ENCODE data around the gene REEP3. TPM values are rescaled to one million over a fixed set of nuclear protein-coding genes. Genes with fewer than 3 reads are reported as not detected.

REEP3 gene
- total RNA-seq, 2 experiments from 2014 or later = 16.7 to 19.4 TPM

GRCh38 chr10:63543576-63543962 is 22.4 kb downstream of the REEP3 start:
- ATAC-seq (ENCODE audit: low read depth) = no peak
- POLR2A ChIA-PET = no interaction called here
- H3K4me3 Mint-ChIP-seq = no peak overlapping the region
- no peak for DNase-seq
- H3K27ac Mint-ChIP-seq = no peak overlapping the region
- H3K4me1 Mint-ChIP-seq = peaks cover 8% of the 10 kb centered on the region
- H3K9me3 Mint-ChIP-seq = no peaks in the 10 kb centered on the region
- H3K27me3 Mint-ChIP-seq = no peaks in the 10 kb centered on the region
- peaks cover 15% of the 10 kb centered on the region for H3K36me3 Mint-ChIP-seq

GRCh38 chr10:63544418-63544817 is 23.2 kb downstream of the REEP3 start:
- DNase-seq (no peak), ATAC-seq (ENCODE audit: low read depth) (no peak)
- POLR2A ChIA-PET = no interaction called here
- Mint-ChIP-seq H3K27me3 (no peaks in the 10 kb centered on the region), H3K27ac (no peak overlapping the region), H3K36me3 (peaks cover 17% of the 10 kb centered on the region), H3K4me1 (peaks cover 8% of the 10 kb centered on the region), H3K9me3 (no peaks in the 10 kb centered on the region), H3K4me3 (no peak overlapping the region)

GRCh38 chr10:63547628-63548360 is 26.6 kb downstream of the REEP3 start:
- Mint-ChIP-seq H3K27me3 (no peaks in the 10 kb centered on the region), H3K4me3 (no peak overlapping the region), H3K9me3 (no peaks in the 10 kb centered on the region), H3K27ac (no peak overlapping the region), H3K4me1 (peaks cover 11% of the 10 kb centered on the region), H3K36me3 (peaks cover 17% of the 10 kb centered on the region)
- ATAC-seq (ENCODE audit: low read depth) (no peak), DNase-seq (no peak)
- POLR2A ChIA-PET = interaction anchor here (0.6 kb wide), 1 partner anchor 353 kb away, joined by 4 read pairs; no protein-coding TSS in a partner anchor

GRCh38 chr10:63548860-63549259 is 27.7 kb downstream of the REEP3 start:
- Mint-ChIP-seq H3K4me3 (no peak overlapping the region), H3K27ac (no peak overlapping the region), H3K36me3 (peaks cover 17% of the 10 kb centered on the region), H3K9me3 (no peaks in the 10 kb centered on the region), H3K4me1 (peaks cover 11% of the 10 kb centered on the region), H3K27me3 (no peaks in the 10 kb centered on the region)
- no peak for ATAC-seq (ENCODE audit: low read depth)
- POLR2A ChIA-PET = no interaction called here
- DNase-seq = no peak

- POLR2A ChIA-PET = no interaction called here
- no peak overlapping the region for H3K4me3 Mint-ChIP-seq
- H3K4me1 Mint-ChIP-seq = peaks cover 17% of the 10 kb centered on the region
- ATAC-seq (ENCODE audit: low read depth) = no peak
- H3K36me3 Mint-ChIP-seq = peaks cover 17% of the 10 kb centered on the region
- DNase-seq = no peak
- no peak overlapping the region for H3K27ac Mint-ChIP-seq
- H3K9me3 Mint-ChIP-seq = no peaks in the 10 kb centered on the region
- no peaks in the 10 kb centered on the region for H3K27me3 Mint-ChIP-seq
Measured at GRCh38 chr10:63549810-63550209, 28.6 kb downstream of the REEP3 start.

GRCh38 chr10:63553031-63553430 is 31.8 kb downstream of the REEP3 start:
- H3K9me3 Mint-ChIP-seq = no peaks in the 10 kb centered on the region

GRCh38 chr10:63553473-63553872 is 32.3 kb downstream of the REEP3 start:
- Mint-ChIP-seq H3K27ac (no peak overlapping the region), H3K27me3 (no peaks in the 10 kb centered on the region), H3K9me3 (no peaks in the 10 kb centered on the region), H3K4me1 (peaks cover 23% of the 10 kb centered on the region), H3K4me3 (no peak overlapping the region), H3K36me3 (peaks cover 2% of the 10 kb centered on the region)
- ATAC-seq (ENCODE audit: low read depth) (no peak), DNase-seq (no peak)
- POLR2A ChIA-PET = interaction anchor here (0.7 kb wide), 1 partner anchor 286 kb away, joined by 3 read pairs; no protein-coding TSS in a partner anchor

More at GRCh38 chr10:63553031-63553430, 31.8 kb downstream of the REEP3 start:
- Mint-ChIP-seq H3K4me3 (no peak overlapping the region), H3K27ac (no peak overlapping the region), H3K36me3 (peaks cover 2% of the 10 kb centered on the region), H3K27me3 (no peaks in the 10 kb centered on the region), H3K4me1 (peaks cover 23% of the 10 kb centered on the region)
- no peak for ATAC-seq (ENCODE audit: low read depth)
- DNase-seq = no peak
- POLR2A ChIA-PET = no interaction called here

- POLR2A ChIA-PET = no interaction called here
- Mint-ChIP-seq H3K4me3 (peak overlapping the region; percentile 58), H3K9me3 (no peaks in the 10 kb centered on the region), H3K4me1 (peaks cover 23% of the 10 kb centered on the region), H3K27me3 (no peaks in the 10 kb centered on the region), H3K27ac (peak overlapping the region; percentile 72), H3K36me3 (peaks cover 2% of the 10 kb centered on the region)
- ATAC-seq (ENCODE audit: low read depth) (peak; percentile 99), DNase-seq (peak; percentile 69)
Measured at GRCh38 chr10:63554657-63555056, 33.5 kb downstream of the REEP3 start.

- Mint-ChIP-seq H3K4me1 (peaks cover 23% of the 10 kb centered on the region), H3K9me3 (no peaks in the 10 kb centered on the region), H3K27ac (no peak overlapping the region), H3K36me3 (peaks cover 2% of the 10 kb centered on the region), H3K27me3 (no peaks in the 10 kb centered on the region), H3K4me3 (peak overlapping the region; percentile 58)
- DNase-seq (no peak), ATAC-seq (ENCODE audit: low read depth) (no peak)
- POLR2A ChIA-PET = no interaction called here
Measured at GRCh38 chr10:63555330-63555729, 34.1 kb downstream of the REEP3 start.

- no peak for ATAC-seq (ENCODE audit: low read depth)
- peaks cover 2% of the 10 kb centered on the region for H3K36me3 Mint-ChIP-seq
- H3K27ac Mint-ChIP-seq = no peak overlapping the region
Measured at GRCh38 chr10:63558132-63558784, 37.1 kb downstream of the REEP3 start.

GRCh38 chr10:63561341-63561740 is 40.1 kb downstream of the REEP3 start:
- ATAC-seq (ENCODE audit: low read depth) (no peak), DNase-seq (no peak)
- Mint-ChIP-seq H3K27me3 (no peaks in the 10 kb centered on the region), H3K9me3 (no peaks in the 10 kb centered on the region), H3K36me3 (peaks cover 3% of the 10 kb centered on the region), H3K4me3 (no peak overlapping the region), H3K27ac (no peak overlapping the region), H3K4me1 (peaks cover 6% of the 10 kb centered on the region)
- POLR2A ChIA-PET = interaction anchor here (0.6 kb wide), 1 partner anchor 37 kb away, joined by 3 read pairs; no protein-coding TSS in a partner anchor

More at GRCh38 chr10:63558132-63558784, 37.1 kb downstream of the REEP3 start:
- POLR2A ChIA-PET = no interaction called here
- DNase-seq = no peak
- Mint-ChIP-seq H3K4me3 (no peak overlapping the region), H3K9me3 (no peaks in the 10 kb centered on the region), H3K27me3 (no peaks in the 10 kb centered on the region), H3K4me1 (peaks cover 18% of the 10 kb centered on the region)

GRCh38 chr10:63562391-63562790 is 41.2 kb downstream of the REEP3 start:
- DNase-seq = no peak
- Mint-ChIP-seq H3K4me3 (no peak overlapping the region), H3K27me3 (no peaks in the 10 kb centered on the region), H3K36me3 (peaks cover 4% of the 10 kb centered on the region), H3K4me1 (peaks cover 6% of the 10 kb centered on the region), H3K27ac (no peak overlapping the region), H3K9me3 (no peaks in the 10 kb centered on the region)
- no peak for ATAC-seq (ENCODE audit: low read depth)
- POLR2A ChIA-PET = no interaction called here

- Mint-ChIP-seq H3K4me1 (peaks cover 6% of the 10 kb centered on the region), H3K9me3 (no peaks in the 10 kb centered on the region), H3K36me3 (peaks cover 6% of the 10 kb centered on the region), H3K27me3 (no peaks in the 10 kb centered on the region), H3K27ac (no peak overlapping the region), H3K4me3 (no peak overlapping the region)
- no peak for ATAC-seq (ENCODE audit: low read depth)
- no peak for DNase-seq
- POLR2A ChIA-PET = no interaction called here
Measured at GRCh38 chr10:63562857-63563256, 41.7 kb downstream of the REEP3 start.

- no peaks in the 10 kb centered on the region for H3K27me3 Mint-ChIP-seq
- ATAC-seq (ENCODE audit: low read depth) = no peak
- H3K9me3 Mint-ChIP-seq = no peaks in the 10 kb centered on the region
- H3K27ac Mint-ChIP-seq = no peak overlapping the region
- no peak overlapping the region for H3K4me3 Mint-ChIP-seq
- H3K36me3 Mint-ChIP-seq = peaks cover 6% of the 10 kb centered on the region
- POLR2A ChIA-PET = no interaction called here
- no peak for DNase-seq
- peaks cover 6% of the 10 kb centered on the region for H3K4me1 Mint-ChIP-seq
Measured at GRCh38 chr10:63563623-63564022, 42.4 kb downstream of the REEP3 start.

Data from activated naive CD8-positive, alpha-beta T cell treated with anti-CD3 and anti-CD28 coated beads, Interleukin-2, amount 10 ng/mL, durations not matched to agents 7 days and 5 days (primary cell).